Astrocyte of the cerebellum (primary cell): Measurements from ENCODE around the gene NOM1.
"Not testable (repeated sequence)": the region's sequence is repeated elsewhere in the genome, so short reads cannot be mapped to it uniquely, and the experiment has no call there.

Source experiments
- DNase-seq: peaks from one replicate; pipeline ENCODE4 v3.0.0-alpha.2; 2011; ENCODE audit warnings: low read depth
- H3K4me3 ChIP-seq: 2 replicates; pipeline ENCODE4 v1.5.1; 2011; ENCODE audit warnings: mild to moderate bottlenecking, low read depth, low read length, moderate library complexity
- CTCF ChIP-seq: IDR thresholded peaks from 2 replicates; pipeline ENCODE4 v1.5.1; 2012; ENCODE audit warnings: low read length, low read depth, moderate library complexity, mild to moderate bottlenecking; ENCODE audit errors: missing control alignments
- in situ Hi-C: cut with HindIII; loops from 2 replicates; pipeline ENCODE4 v1.10.0; 2017; ENCODE audit warnings: low sequenced_read_pairs

The NOM1 gene

GRCh38 chr7:156919132-156919713 is 30.3 kb upstream of the NOM1 start:
- TF ChIP-seq CTCF = no peak
- in situ Hi-C loops = no loop called here

GRCh38 chr7:156920076-156920475 is 29.4 kb upstream of the NOM1 start:
- no peak overlapping the region for H3K4me3 ChIP-seq
- no peak for DNase-seq
- in situ Hi-C loops = no loop called here
- no peak for TF ChIP-seq CTCF

More at GRCh38 chr7:156919132-156919713, 30.3 kb upstream of the NOM1 start:
- DNase-seq = no peak
- no peak overlapping the region for H3K4me3 ChIP-seq

- H3K4me3 ChIP-seq, in situ Hi-C loops, DNase-seq: not testable (repeated sequence)
Observed at GRCh38 chr7:156920487-156921373, 28.8 kb upstream of the NOM1 start.

- H3K4me3 ChIP-seq, in situ Hi-C loops: not testable (repeated sequence)
Observed at GRCh38 chr7:156922304-156922703, 27.2 kb upstream of the NOM1 start.

GRCh38 chr7:156925821-156926220 is 23.7 kb upstream of the NOM1 start:
- H3K4me3 ChIP-seq, in situ Hi-C loops: not testable (repeated sequence)

More at GRCh38 chr7:156922304-156922703, 27.2 kb upstream of the NOM1 start:
- DNase-seq = not testable (repeated sequence)

GRCh38 chr7:156927571-156928405 is 21.7 kb upstream of the NOM1 start:
- in situ Hi-C loops = no loop called here
- no peak for DNase-seq
- H3K4me3 ChIP-seq = no peak overlapping the region
- no peak for TF ChIP-seq CTCF

More at GRCh38 chr7:156925821-156926220, 23.7 kb upstream of the NOM1 start:
- not testable (repeated sequence) for DNase-seq

GRCh38 chr7:156928406-156928747 is 21.1 kb upstream of the NOM1 start:
- in situ Hi-C loops = no loop called here
- H3K4me3 ChIP-seq = no peak overlapping the region
- TF ChIP-seq CTCF = no peak
- DNase-seq = no peak
